Measurements from ENCODE around the gene ZNF384.

The ZNF384 gene

DNA sequence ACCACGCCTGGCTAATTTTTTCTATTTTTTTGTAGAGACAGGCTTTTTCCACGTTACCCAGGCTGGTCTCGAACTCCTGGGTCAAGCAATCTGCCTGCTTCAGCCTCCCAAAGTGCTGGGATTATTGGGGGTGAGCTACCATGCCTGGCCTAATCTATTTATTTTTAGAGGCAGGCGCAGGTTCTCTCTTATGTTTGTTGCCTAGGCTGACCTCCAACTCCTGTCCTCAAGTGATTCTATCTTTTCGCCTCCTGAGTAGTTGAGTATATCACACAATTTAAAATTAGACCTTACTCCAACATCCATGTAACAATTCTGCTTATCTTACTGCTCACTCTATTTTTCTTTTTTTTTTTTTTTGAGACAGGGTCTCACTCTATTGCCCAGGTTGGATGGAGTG lies 35.2 kb downstream of the ZNF384 start:
- no peak for DNase-seq

GRCh38 chr12:6653342-6653741 lies 35.8 kb downstream of the ZNF384 start:
- DNase-seq, result no peak

DNA sequence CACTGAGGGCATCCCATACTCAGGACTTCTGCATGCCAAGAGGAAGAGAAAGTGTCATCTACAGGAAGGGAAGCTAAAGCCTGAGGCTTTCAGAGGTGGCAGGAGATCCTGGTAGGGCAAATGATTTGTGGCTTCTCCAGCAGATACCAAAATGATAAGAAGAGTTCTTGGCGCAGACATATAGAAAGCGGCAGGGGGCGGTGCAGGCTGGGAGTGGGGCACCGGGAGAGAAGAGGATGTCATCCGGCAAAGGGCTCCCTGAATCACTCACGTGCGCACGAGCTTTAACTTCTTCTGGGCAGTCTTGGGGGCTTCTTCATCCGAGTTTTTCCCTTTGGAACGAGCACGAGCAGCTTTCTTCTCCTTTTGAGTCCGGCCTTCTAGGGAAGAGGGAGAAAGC lies 36.8 kb downstream of the ZNF384 start:
- no peak for DNase-seq

- no peak for DNase-seq
Observed at GRCh38 chr12:6650832-6651231, 38.3 kb downstream of the ZNF384 start.

DNA sequence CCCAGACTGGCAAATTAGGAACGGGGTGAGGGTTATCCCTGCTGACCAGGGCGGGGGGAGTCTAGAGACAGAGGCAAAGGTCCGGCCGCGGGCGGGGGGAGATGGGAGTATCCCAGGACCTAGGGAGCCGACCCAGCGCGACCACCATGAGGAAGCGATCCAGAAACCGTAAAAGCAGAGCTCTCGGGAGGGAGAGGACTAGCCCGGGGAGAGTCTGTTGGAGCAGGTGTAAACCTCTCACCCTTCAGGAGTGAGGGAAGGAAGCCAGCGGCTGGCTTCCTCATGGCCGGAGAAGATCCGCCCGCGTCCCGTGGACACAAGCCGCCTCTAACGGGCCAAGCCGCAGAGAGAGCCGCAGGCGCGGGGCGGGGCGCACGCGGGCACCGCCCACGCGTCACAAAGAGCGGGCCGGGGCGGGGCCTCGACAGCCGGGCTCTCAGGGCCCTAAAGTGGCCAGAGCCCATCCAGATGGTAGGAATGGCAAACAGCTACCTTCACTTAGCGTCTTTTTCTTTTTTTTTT lies 42.0 kb downstream of the ZNF384 start, which contains the start of gene ACRBP:
TSS of gene ACRBP (minus strand) at position 350 of the 522 bp plus-strand sequence. CDS start at position 284, 66 bp downstream.
- DNase-seq, result peak in 42 of 51 donors; percentile 19 to 79 (median 46)

DNA sequence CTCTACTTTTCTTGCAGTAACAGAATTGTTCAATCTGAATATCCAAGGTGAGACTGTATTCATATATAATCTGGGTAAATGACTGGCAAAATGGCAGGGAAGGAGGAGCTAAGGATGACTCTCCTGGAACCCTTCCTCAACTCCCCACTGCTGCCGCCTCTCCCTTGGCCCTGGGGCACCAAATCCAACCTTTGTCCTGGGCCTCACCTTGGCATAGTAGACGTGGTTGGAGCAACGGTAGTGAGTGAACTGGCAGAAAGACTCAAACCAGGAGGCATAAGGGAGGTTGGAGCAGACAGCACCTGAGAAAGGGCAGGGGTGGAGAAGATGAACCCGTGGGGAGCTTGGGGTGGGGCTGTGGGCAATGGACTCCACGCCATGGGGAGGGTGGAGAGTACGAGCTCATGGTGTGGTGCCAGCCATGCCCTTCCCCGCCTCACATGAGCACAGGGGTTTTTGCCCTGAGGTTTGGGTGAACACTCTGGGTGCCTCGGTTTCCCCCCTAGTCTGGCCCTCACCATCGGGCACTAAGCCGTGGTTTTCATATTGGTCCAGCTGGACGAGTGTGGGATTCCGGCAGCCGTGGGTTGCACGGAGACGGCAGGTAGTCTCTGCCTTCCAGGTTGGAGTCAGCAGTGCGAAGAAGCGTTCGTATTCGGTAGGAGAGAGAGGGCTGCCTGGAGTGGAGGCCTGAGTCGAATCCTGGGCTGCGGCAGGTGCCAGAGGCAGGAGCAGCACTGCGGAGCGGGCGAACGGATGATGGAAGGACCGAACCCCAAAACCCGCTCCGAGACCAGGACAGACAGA lies 42.7 kb downstream of the ZNF384 start:
- no peak for DNase-seq

GRCh38 chr12:6644903-6645302 lies 44.3 kb downstream of the ZNF384 start:
- peak in 18 of 51 donors; percentile 3 to 60 (median 26) for DNase-seq

- peak in 1 of 51 donors; percentile 35 for DNase-seq
Observed at GRCh38 chr12:6644257-6644596, 44.9 kb downstream of the ZNF384 start.

GRCh38 chr12:6643569-6644256 lies 45.5 kb downstream of the ZNF384 start:
- peak in 4 of 51 donors; percentile 6 to 32 (median 24) for DNase-seq

GRCh38 chr12:6641131-6641530 lies 48.0 kb downstream of the ZNF384 start:
- DNase-seq, result peak in 1 of 51 donors; percentile 54

GRCh38 chr12:6640497-6640896 lies 48.7 kb downstream of the ZNF384 start:
- no peak for DNase-seq

- DNase-seq, result no peak
Observed at GRCh38 chr12:6639151-6639801, 49.9 kb downstream of the ZNF384 start.

DNA sequence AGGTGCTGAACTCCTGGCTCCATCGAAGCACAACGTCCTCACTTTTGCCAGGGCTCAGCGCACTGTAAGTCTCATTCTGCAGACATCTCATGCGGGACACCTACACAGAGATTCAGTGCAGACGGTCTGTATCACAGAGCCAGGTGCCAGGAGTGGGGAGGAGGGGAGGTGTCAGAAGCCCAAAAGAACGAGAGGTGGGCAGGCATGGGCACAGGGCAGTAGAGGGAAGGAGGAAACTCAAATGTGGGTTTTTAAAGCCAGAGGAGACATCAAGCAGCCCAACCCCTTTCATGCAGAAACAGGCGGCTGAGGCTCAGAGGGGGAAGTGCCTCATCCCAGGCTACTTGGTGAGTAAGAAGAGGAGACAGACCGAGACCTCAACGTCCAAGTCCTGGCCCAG lies 50.9 kb downstream of the ZNF384 start:
- DNase-seq, result peak in 1 of 51 donors; percentile 17

- DNase-seq, result peak in 8 of 51 donors; percentile 15 to 35 (median 19)
Observed at GRCh38 chr12:6635856-6636531, 53.2 kb downstream of the ZNF384 start, which contains the start of gene LPAR5. Gene LPAR5, minus strand, starts transcription at chr12:6635959. Its CDS starts 14,711 bp downstream, at chr12:6621248.

- no peak for DNase-seq
Observed at GRCh38 chr12:6635375-6635855, 53.8 kb downstream of the ZNF384 start.

GRCh38 chr12:6632026-6632983 lies 56.9 kb downstream of the ZNF384 start:
- DNase-seq, result peak in 8 of 51 donors; percentile 13 to 34 (median 19)

DNA sequence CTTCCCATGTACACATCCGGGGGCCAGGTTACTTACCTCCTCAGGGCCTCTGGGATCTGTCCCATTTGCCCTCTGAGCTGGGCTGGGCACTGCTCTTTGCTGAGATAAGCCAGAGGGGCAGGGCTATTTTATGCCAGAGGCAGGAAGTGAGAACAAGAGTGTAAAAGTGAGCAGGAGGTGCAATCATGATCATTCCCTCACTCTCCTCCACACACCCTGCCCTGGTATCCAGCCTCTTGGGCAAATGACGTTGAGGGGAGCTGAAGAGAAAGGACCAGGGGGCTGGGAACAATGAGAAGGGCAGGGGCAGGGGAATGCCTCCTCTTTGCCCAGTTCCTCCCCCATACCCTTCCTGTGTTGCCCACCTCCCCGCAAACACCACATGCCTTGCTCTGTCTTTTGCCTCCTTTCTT lies 57.6 kb downstream of the ZNF384 start:
- DNase-seq, result peak in 1 of 51 donors; percentile 16

DNA sequence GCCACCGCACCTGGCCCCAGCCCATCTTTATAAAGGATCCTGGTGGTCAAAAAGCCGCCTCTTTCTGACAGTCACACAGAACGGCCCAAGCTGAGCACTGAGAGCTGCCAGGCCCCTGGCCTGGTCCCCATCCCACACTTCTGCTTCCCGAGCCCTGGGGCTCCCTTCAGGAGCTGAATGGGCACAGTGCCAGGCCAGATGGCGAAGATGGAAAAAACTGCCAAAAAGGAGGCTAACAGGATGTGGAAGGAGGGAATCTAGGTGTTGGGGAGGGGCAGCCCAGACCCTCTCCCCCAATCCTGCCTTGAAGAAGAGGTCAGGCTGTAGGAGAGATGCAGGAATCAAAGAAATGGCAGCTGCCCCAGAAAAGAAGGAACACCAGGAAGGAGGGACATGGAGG lies 58.4 kb downstream of the ZNF384 start:
- no peak for DNase-seq

DNA sequence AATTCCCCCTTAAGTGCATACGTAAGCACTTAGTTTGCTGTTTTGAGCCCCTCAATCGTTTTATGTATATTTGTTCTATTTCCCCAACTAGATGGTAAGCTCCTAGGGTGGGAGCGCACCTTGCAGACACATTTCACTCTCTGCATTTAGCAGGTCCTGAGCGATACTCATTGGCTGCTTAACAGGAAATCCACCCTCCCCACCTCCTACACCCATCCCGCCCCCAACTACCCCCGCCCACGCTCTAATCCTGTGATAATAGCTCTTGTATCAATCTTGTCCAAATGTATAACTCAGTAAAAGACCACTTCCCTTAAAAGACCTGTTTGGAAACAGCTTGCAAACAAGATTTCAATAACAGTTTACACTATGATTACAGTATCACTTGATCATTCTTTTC lies 61.6 kb downstream of the ZNF384 start:
- DNase-seq, result no peak

Measured in hypothalamus (tissue), 51 donors.